Ecto neural progenitor cell (in vitro differentiated cells): ENCODE measurements around the gene ZG16B.

ENCODE experiments used
- DNase-seq: peaks from one replicate; pipeline ENCODE4 v3.0.0-alpha.2; 2018; ENCODE audit warnings: low spot score

The ZG16B gene

GRCh38 chr16:2845116-2845515 lies 15.0 kb downstream of the ZG16B start:
- no peak for DNase-seq

DNA sequence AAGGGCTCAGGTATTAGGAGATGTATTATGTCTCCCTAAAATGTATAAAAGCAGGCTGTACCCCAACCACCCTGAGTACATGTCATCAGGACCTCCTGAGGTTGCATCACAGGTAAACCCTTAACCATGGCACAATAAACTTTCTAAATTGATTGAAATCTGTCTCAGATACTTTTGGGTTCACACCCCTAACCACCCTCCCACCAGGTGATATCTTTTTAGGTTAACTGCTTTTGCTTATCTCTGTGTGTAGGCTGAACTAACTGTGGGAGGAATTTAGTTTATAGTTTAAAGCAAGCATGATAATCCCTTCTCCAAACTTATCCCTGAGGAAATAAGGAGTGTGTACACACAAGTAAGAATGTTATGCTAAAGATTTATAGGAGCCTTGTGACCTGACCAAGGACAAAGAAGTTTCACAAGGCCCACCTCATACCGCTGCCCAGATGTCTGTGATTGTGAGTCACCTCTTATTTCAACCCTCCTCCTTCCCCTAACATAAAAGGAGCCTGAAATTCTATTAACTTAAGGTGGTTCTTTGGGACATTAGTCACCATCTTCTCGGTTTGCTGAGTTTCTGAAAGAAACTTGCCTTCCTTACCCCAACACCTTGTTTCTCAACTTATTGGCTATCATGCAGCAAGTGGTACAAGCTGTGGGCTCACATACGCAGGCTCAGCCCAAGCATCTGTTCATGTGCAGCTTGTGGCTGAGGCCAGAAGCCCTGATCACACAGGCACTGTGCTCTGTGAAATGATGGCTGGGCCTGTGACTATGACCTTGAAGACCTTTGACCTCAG lies 16.6 kb downstream of the ZG16B start:
- no peak for DNase-seq

GRCh38 chr16:2848933-2849725 lies 19.0 kb downstream of the ZG16B start:
- DNase-seq: peak; percentile 20

DNA sequence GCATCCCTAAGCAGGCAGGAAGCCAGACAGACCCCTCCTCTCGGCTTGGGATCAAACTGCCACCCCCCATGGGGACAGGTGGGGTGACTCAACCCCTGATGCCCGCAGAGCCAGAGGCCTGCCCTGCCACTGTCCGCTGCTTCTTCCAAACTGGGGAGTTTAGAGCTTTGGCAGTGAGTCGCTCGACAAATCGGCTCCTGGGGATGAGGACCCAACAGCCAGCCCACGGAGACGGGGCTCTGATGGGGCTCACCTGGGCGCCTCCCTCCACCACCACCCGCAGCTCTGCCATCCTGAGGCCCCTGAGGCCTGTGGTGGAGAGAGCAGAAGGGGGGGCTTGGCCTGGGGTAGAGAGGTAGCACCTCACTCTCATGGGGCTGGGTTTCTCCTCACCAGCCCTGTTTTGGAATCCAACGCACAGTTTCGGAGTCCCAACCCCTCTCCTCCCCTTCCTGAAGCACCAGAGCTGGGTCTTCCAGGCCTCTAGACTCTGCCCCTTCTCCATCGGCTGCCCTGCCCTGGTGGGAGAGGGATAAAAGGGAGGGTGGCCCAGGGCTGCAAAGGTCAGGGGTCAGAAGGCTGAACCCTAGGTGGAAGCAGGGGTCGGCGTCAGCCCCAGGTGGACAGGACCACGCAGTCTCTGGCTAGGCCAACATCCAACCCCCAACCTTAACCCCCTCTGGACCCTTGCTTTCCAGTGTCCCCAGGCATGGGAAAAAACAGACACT lies 22.1 kb downstream of the ZG16B start:
- DNase-seq: no peak

DNA sequence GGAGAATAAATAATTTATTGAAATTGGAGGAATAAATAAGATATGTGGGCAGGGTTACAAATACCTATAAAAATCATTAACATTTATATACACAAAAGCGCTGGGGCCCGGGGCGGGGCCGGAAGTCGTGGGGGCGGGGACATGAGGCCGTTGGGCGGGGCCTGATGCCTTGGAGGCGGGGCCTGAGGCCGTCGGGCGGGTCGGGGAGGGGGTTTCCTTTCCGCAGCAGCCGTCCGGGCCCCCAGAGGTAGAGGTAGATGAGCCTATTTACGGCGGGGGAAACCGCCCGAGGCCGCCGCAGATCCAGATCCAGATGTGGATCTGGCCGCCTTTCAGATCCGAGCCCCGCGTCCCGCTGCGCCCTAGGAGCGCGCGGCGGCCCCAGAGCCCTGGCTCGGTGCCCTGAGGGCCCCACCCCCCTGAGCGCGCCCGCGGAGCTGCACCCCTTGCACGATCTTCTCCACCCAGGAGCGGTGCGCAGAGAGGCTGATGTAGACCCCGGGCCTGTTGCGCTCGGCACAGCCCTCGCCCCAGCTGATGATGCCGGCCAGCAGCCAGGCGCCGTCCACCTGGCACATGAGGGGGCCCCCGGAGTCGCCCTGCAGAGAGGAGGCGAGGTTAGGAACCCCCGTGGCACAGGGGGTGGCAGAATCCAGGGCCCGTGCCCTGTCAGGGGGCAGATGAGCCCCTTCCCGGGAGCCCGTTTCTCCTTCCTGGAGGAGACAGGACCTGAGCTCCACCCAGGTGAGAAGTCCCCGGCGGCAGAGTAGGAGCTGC lies 22.8 kb downstream of the ZG16B start:
- no peak for DNase-seq

GRCh38 chr16:2853531-2854073 lies 23.5 kb downstream of the ZG16B start:
- DNase-seq: no peak

GRCh38 chr16:2854700-2855309 lies 24.7 kb downstream of the ZG16B start:
- DNase-seq: no peak

DNA sequence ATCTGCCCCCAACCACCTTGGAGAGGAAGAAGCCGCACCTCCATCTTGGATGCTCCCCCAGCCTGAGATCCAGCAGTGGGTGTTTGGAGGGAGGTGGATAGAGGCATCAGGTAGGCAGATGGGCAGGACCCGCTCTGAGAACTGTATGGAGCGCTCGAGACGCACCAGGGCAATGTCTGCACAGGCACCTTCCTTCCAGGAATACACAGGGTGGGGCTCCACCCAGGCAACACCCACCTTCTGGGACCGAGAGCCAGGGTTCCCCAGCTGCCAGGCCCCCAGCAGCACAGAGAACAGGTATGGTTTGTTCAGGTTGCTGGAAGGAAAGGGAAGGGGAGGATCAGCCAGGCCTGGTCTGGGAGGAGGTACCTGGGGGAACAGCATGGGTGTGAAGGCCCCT lies 25.4 kb downstream of the ZG16B start:
- no peak for DNase-seq

- no peak for DNase-seq
Observed at GRCh38 chr16:2856061-2856670, 26.1 kb downstream of the ZG16B start.

- DNase-seq: no peak
Observed at GRCh38 chr16:2856686-2857450, 26.8 kb downstream of the ZG16B start.

DNA sequence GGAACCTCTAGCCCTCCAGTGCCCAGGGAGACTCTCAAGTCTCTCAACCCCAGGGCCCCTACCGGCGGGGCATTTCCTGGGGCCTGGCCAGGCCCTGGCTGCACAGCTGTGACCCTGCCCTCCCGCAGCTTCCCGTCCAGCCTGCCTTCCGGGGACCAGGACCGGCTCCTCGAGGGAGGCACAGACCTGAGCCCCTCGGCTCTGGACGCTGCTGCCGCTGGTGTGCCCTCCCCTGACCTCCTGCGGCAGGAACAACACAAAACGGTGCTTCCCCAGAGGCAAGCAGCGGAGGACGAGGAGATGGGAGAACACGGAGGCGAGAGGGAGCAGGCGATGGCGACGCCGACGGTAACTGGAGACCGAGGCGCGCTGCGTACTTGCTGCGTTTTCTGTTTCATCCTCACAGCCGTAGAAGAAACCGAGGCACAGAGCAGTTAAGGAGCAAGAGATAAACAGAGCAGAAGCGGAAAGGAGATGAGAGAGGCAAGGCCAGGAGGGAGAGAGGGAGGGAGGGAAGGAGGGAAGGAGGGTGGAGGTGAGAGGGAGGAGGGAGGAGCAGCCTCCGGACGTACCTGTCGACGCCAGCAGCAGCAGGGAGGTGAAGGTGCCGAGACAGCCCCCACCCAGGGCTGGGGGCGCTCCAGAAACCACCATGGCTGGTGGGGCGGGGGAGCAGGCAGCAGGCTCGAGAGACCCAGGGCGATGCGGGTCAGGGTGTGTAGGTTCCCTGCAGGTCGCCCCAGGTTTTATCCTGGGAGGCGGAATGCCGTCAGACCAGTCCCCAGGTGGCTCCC lies 27.5 kb downstream of the ZG16B start, which contains the start of gene PRSS22:
Gene PRSS22, minus strand, starts transcription at position 720 of the 794 bp plus-strand sequence. Its CDS starts 66 bp downstream, at position 654.
- DNase-seq: no peak

DNA sequence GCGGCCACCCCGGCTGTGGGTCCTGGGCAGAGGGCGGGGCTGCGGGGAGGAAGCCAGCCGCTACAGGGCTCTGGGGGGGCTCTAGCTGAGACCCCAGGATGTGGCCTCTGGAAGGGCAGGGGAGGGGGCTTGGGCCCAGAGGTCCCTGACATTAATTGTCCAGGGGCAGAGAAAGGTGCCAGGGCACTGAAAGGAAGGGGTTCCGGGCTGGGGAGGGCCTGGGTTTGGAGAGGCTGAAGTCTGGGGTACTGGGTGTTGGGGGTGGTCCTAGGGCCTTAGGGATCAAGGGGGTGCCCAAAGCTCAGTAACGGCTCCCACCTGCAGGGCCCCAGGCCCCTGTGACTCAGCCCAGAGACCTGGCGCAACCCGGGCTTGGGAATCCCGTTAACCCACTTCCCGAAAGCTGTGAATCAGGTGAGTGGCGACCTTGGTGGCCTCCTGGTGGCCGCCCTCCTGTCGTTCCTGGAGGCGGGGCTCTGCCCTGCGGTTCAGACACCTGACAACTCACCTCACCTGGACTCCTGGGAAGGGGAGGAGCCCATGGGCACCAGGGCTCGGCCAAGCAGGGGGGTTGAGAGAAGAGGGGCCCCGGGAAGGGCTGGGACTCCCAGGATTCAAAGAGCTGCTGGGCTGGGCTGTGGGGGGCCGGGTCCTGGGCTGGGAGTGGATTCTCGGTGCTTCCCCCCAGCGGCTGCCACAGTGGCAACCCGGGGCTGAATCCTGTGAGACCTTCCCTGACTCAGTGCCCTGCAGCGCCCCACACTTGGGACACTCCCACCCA lies 28.3 kb downstream of the ZG16B start:
- DNase-seq: no peak

DNA sequence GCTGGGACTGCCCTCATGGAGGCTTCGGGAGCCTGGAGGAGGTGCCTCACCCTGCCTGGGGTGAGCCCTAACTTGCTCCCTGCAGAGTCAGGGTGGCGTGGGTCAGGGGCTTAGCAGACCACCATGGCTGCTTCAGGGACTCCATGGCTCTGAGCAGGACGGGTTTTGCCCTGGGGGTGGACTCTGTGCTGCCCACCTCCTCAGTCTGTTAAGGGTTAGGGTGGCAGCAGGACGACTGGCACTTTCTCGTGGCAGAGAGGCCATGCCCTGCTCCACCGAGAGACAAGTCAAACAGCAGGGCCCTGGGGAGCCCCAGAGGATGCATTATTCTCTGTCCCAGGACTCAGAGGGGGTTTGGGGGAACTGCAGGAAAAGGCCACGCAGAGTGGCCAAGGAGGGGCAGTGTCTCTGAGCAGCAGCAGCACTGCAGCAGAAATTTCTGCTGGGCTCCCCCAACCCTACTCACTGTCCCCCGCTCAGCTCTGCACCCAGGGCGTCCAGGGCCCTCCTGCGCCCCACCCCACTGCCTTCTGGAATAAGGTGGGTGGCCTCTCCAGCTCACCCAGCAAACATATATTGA lies 29.7 kb downstream of the ZG16B start:
- DNase-seq: no peak

- no peak for DNase-seq
Observed at GRCh38 chr16:2860826-2861567, 30.9 kb downstream of the ZG16B start.

GRCh38 chr16:2865651-2866050 lies 35.5 kb downstream of the ZG16B start:
- no peak for DNase-seq

- DNase-seq: no peak
Observed at GRCh38 chr16:2866431-2866830, 36.3 kb downstream of the ZG16B start.

DNA sequence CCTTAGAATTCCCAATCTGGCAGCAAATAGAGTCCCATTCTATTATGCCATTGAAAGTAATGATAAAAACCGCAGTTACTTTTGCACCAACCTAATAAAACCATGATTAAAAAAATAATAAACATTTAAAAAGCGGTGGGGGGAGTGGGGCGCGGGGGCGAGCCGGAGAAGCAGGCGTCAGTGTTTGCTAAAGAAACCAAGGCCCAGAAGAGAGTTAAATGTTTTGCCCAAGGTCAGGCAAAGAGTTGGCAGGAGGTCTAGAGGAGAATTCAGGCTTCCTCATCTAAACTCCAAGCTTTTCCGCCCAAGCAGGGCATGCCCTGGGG lies 37.5 kb downstream of the ZG16B start:
- no peak for DNase-seq
